Activated CD4-positive, alpha-beta T cell treated with anti-CD3 and anti-CD28 coated beads, Interleukin-2, amount 10 ng/mL, durations not matched to agents 7 days and 5 days (primary cell): ENCODE results near the gene UGT3A2. TPM values are rescaled to one million over a fixed set of nuclear protein-coding genes. Genes with fewer than 3 reads are reported as not detected.

Experiments used
- total RNA-seq, 2 experiments: library from RNA; stranded (reverse); gene quantifications; one replicate each; pipeline ENCODE4 v1.2.3, GENCODE V29; 2021

Gene UGT3A2
- total RNA-seq, 2 experiments from 2014 or later, result not detected

Other genes with a start within 250 kb of the UGT3A2 start
- gene IL7R, start 210.0 kb downstream of the UGT3A2 start, total RNA-seq, result 100 to 1,000 TPM; 451 to 533 TPM
- not detected for gene CAPSL, start 128.3 kb downstream of the UGT3A2 start, total RNA-seq
- not detected for gene UGT3A1, start 75.5 kb downstream of the UGT3A2 start, total RNA-seq
- 10 to 100 TPM; 12.9 to 16.9 TPM for gene LMBRD2, start 85.0 kb upstream of the UGT3A2 start, total RNA-seq
- 10 to 100 TPM; 43.1 to 43.9 TPM for gene SKP2, start 85.2 kb upstream of the UGT3A2 start, total RNA-seq
- 10 to 100 TPM; 10.3 to 12.4 TPM for gene NADK2, start 175.0 kb upstream of the UGT3A2 start, total RNA-seq
- not detected for gene RANBP3L, start 235.0 kb upstream of the UGT3A2 start, total RNA-seq